Hindlimb muscle (tissue), 1 donor: ENCODE measurements around the gene ME3. TPM values are rescaled to one million over a fixed set of nuclear protein-coding genes. Genes with fewer than 3 reads are reported as not detected.
A peak's percentile ranks its signal among the peaks of the same experiment; 100 is the strongest.
"Not testable (repeated sequence)": the region's sequence is repeated elsewhere in the genome, so short reads cannot be mapped to it uniquely, and the experiment has no call there.

Experiments used
- DNase-seq: peaks from one replicate; pipeline ENCODE4 v3.0.0-alpha.2; 2013
- polyA plus RNA-seq: library from polyadenylated mRNA; unstranded; fragments of 120-200 nt; gene quantifications from one replicate; pipeline ENCODE4 v1.2.1, GENCODE V29; 2013; ENCODE audit not compliant: insufficient read length

Gene ME3
- polyA plus RNA-seq, 1 donor, result 10.9 TPM

GRCh38 chr11:86660736-86661135 is 11.7 kb downstream of the ME3 start:
- DNase-seq, result no peak

- DNase-seq, result no peak
Measured at GRCh38 chr11:86660088-86660487, 12.3 kb downstream of the ME3 start.

- DNase-seq, result no peak
Measured at GRCh38 chr11:86658534-86658933, 13.9 kb downstream of the ME3 start.

- DNase-seq, result not testable (repeated sequence)
Measured at GRCh38 chr11:86645212-86645611, 27.2 kb downstream of the ME3 start.

GRCh38 chr11:86644291-86644690 is 28.1 kb downstream of the ME3 start:
- no peak for DNase-seq

GRCh38 chr11:86641537-86642261 is 30.7 kb downstream of the ME3 start:
- peak; percentile 48 for DNase-seq

DNA sequence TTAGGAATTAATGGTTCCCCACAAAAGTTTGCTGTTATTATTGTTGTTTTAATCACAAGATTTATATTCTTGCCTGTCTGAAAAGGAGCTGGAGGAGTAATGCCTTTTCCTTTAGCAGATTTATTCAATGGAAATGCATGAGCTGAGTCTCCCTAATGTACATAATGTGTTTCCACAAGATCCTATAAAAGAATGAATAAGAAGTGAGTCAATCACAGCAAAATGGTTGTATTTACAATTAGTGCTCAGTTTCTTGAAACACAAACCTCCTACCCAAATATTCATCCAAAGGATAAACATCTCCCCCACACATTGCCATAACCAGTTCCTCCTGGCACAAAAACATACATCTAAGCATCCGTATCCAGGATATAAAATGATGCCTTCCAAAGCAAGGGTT is 33.3 kb downstream of the ME3 start:
- DNase-seq, result no peak

DNA sequence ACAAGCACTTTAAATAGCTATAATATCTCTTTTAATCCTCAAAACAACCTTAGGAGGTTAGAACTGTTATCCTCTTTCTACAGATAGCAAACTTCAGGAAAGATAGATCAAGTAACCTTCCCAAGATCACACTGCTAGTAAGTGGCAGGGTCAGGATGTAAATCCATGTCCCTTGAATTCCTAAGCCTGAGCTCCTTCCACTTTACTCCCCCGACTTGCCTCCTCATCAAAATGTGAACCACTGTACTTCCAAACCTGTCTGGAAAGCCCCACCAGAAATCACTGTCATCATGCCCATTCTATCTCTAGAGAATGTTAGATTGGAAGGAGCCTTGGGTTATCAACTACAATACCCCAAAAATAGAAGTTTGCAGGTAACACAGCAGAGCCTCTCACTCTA is 33.7 kb downstream of the ME3 start:
- no peak for DNase-seq

GRCh38 chr11:86637988-86638387 is 34.4 kb downstream of the ME3 start:
- DNase-seq, result no peak

GRCh38 chr11:86636275-86636674 is 36.1 kb downstream of the ME3 start:
- DNase-seq, result no peak

DNA sequence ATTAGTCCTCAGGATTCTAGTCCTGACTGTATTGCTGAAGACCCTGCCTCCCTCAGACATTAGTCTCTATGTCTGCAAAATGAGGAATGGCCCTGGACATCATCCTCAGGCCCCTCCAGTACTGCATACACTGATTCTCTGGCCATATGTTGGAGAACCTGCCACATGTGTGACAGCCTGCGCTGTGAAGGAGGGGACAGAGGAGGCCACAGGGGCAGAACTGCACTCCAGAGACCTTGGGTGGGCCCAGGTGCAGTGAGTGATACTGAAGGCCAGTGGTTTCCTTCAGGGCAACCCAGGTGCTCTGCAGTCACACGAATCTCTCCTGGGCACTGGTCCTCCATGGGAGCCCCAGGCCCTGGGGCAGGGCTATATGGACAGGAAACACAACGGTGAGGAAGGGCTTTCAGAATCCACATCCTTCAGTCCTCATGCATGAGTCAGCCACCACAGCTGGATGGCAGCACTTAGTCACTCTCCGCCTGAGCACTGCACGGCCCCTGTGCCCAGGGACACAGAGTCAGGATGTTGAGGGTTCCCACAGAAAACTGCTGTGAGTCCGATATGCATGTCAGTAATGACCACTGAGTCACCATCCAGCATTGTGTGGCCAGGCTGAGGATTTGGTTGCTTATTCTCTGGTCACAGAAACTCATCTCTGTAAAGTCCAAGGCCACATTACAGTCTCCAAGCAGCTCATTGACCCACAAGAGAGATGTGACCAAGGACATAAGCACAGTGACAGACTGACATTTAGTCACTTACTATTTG is 39.7 kb downstream of the ME3 start:
- DNase-seq, result no peak

- DNase-seq, result no peak
Measured at GRCh38 chr11:86630229-86630981, 42.0 kb downstream of the ME3 start.

- peak; percentile 70 for DNase-seq
Measured at GRCh38 chr11:86629045-86629706, 43.2 kb downstream of the ME3 start.

- no peak for DNase-seq
Measured at GRCh38 chr11:86627776-86628455, 44.5 kb downstream of the ME3 start.

GRCh38 chr11:86625981-86626380 is 46.4 kb downstream of the ME3 start:
- no peak for DNase-seq

- no peak for DNase-seq
Measured at GRCh38 chr11:86625544-86625943, 46.9 kb downstream of the ME3 start.

GRCh38 chr11:86624366-86624765 is 48.0 kb downstream of the ME3 start:
- DNase-seq, result no peak

- DNase-seq, result no peak
Measured at GRCh38 chr11:86623736-86624135, 48.7 kb downstream of the ME3 start.

DNA sequence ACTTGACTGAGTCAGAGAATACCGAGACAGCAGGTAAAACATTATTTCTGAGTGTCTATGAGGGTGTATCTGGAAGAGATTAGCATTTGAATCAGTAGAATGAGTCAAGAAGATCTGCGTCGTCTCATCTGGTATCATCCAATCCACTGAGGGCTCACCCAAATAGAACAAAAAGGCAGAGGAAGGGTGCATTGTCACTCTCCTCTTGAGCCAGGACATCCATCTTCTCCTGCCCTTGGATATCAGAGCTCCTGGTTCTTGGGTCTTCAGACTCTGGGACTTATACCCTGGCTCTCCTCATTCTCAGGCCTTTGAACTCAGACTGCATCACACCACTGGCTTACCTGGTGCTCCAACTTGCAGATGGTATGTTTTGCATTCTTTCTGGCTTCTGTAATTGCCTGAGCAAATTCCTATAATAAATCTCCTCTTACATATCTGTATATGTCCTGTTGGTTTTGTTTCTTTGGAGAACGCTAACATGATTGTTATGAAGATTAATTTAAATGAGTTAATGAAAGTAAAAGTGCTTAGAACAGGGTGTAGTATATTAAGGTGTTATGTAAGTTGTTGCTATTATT is 49.3 kb downstream of the ME3 start:
- DNase-seq, result no peak

GRCh38 chr11:86621854-86622253 is 50.6 kb downstream of the ME3 start:
- DNase-seq, result no peak

DNA sequence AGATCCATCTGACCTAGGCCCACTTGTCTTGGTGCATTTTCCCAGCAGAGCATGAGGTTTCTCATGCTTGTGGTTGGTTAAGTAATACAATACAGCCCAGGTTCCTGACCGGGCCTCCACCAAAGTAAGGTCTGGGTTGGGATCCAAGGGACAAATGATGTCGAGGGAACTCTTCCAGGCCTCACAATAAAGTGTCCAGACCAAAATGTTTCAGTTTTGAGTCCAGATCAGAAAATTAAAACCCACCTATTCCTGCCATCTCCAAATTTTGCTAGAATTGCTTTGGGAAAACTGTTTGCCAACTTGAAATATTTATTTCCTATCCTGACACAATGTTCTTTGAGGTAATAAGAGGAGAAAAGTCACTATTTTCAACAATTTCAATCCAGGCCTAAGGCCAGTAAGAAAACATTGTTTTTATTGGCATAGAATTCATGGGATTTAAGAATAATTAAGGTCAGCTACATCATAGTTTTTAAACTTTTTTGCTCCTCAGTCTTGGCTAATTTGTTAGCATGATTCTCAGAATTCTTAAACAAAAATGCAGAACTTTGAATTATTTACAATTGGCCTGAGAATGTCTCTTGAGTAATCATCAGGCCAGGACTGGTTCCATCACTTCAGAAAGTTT is 51.4 kb downstream of the ME3 start:
- DNase-seq, result peak; percentile 75
